ENCODE measurements around the gene COL4A6. TPM values are rescaled to one million over a fixed set of nuclear protein-coding genes. Genes with fewer than 3 reads are reported as not detected.

The COL4A6 gene
- polyA plus RNA-seq, 1 donor, result 6.8 TPM

- no peak for DNase-seq
- H3K4me1 ChIP-seq (ENCODE audit: control insufficient read depth, insufficient read depth, low read length), result no peaks in the 10 kb centered on the region
- H3K36me3 ChIP-seq (ENCODE audit: control insufficient read depth, insufficient read depth, low read length), result no peaks in the 10 kb centered on the region
- no peaks in the 10 kb centered on the region for H3K27me3 ChIP-seq (ENCODE audit: control insufficient read depth, insufficient read depth, low read length)
- no peaks in the 10 kb centered on the region for H3K9me3 ChIP-seq (ENCODE audit: control insufficient read depth, low read depth, low read length)
- H3K4me3 ChIP-seq (ENCODE audit: low read length), result no peak overlapping the region
- whole genome bisulfite sequencing (ENCODE audit: insufficient coverage, low lambda C conversion rate), result no CpG with 5 or more reads among the region's 2 CpGs
- no peak overlapping the region for H3K27ac ChIP-seq (ENCODE audit: low read length)
Observed at GRCh38 chrX:108285356-108285755, 152.9 kb downstream of the COL4A6 start.

- Histone ChIP-seq H3K4me3 (ENCODE audit: low read length) (no peak overlapping the region), H3K27me3 (ENCODE audit: control insufficient read depth, insufficient read depth, low read length) (no peaks in the 10 kb centered on the region), H3K27ac (ENCODE audit: low read length) (no peak overlapping the region), H3K36me3 (ENCODE audit: control insufficient read depth, insufficient read depth, low read length) (no peaks in the 10 kb centered on the region), H3K4me1 (ENCODE audit: control insufficient read depth, insufficient read depth, low read length) (no peaks in the 10 kb centered on the region), H3K9me3 (ENCODE audit: control insufficient read depth, low read depth, low read length) (no peaks in the 10 kb centered on the region)
- DNase-seq, result no peak
- WGBS (ENCODE audit: insufficient coverage, low lambda C conversion rate), result no CpG with 5 or more reads among the region's 4 CpGs
Observed at GRCh38 chrX:108275732-108276131, 162.5 kb downstream of the COL4A6 start.

GRCh38 chrX:108271397-108271787 lies 166.8 kb downstream of the COL4A6 start:
- no peaks in the 10 kb centered on the region for H3K36me3 ChIP-seq (ENCODE audit: control insufficient read depth, insufficient read depth, low read length)
- no peak overlapping the region for H3K4me3 ChIP-seq (ENCODE audit: low read length)
- no CpG with 5 or more reads among the region's 2 CpGs for WGBS (ENCODE audit: insufficient coverage, low lambda C conversion rate)
- no peaks in the 10 kb centered on the region for H3K4me1 ChIP-seq (ENCODE audit: control insufficient read depth, insufficient read depth, low read length)
- H3K27ac ChIP-seq (ENCODE audit: low read length), result no peak overlapping the region
- no peak for DNase-seq
- H3K27me3 ChIP-seq (ENCODE audit: control insufficient read depth, insufficient read depth, low read length), result no peaks in the 10 kb centered on the region
- no peaks in the 10 kb centered on the region for H3K9me3 ChIP-seq (ENCODE audit: control insufficient read depth, low read depth, low read length)

GRCh38 chrX:108270739-108271396 lies 167.4 kb downstream of the COL4A6 start:
- no peaks in the 10 kb centered on the region for H3K9me3 ChIP-seq (ENCODE audit: control insufficient read depth, low read depth, low read length)
- no peaks in the 10 kb centered on the region for H3K27me3 ChIP-seq (ENCODE audit: control insufficient read depth, insufficient read depth, low read length)
- no peaks in the 10 kb centered on the region for H3K36me3 ChIP-seq (ENCODE audit: control insufficient read depth, insufficient read depth, low read length)
- H3K4me3 ChIP-seq (ENCODE audit: low read length), result no peak overlapping the region
- DNase-seq, result no peak
- H3K4me1 ChIP-seq (ENCODE audit: control insufficient read depth, insufficient read depth, low read length), result no peaks in the 10 kb centered on the region
- WGBS (ENCODE audit: insufficient coverage, low lambda C conversion rate), result no CpG with 5 or more reads among the region's 6 CpGs
- no peak overlapping the region for H3K27ac ChIP-seq (ENCODE audit: low read length)

- no peak for DNase-seq
- H3K27me3 ChIP-seq (ENCODE audit: control insufficient read depth, insufficient read depth, low read length), result no peaks in the 10 kb centered on the region
- no peak overlapping the region for H3K27ac ChIP-seq (ENCODE audit: low read length)
- no peaks in the 10 kb centered on the region for H3K4me1 ChIP-seq (ENCODE audit: control insufficient read depth, insufficient read depth, low read length)
- no peak overlapping the region for H3K4me3 ChIP-seq (ENCODE audit: low read length)
- no peaks in the 10 kb centered on the region for H3K36me3 ChIP-seq (ENCODE audit: control insufficient read depth, insufficient read depth, low read length)
- WGBS (ENCODE audit: insufficient coverage, low lambda C conversion rate), result no CpG with 5 or more reads among the region's 1 CpG
- no peaks in the 10 kb centered on the region for H3K9me3 ChIP-seq (ENCODE audit: control insufficient read depth, low read depth, low read length)
Observed at GRCh38 chrX:108270280-108270679, 167.9 kb downstream of the COL4A6 start.

- Histone ChIP-seq H3K4me3 (ENCODE audit: low read length) (no peak overlapping the region), H3K36me3 (ENCODE audit: control insufficient read depth, insufficient read depth, low read length) (no peaks in the 10 kb centered on the region), H3K4me1 (ENCODE audit: control insufficient read depth, insufficient read depth, low read length) (no peaks in the 10 kb centered on the region), H3K9me3 (ENCODE audit: control insufficient read depth, low read depth, low read length) (no peaks in the 10 kb centered on the region), H3K27me3 (ENCODE audit: control insufficient read depth, insufficient read depth, low read length) (no peaks in the 10 kb centered on the region), H3K27ac (ENCODE audit: low read length) (no peak overlapping the region)
- no CpG with 5 or more reads among the region's 4 CpGs for WGBS (ENCODE audit: insufficient coverage, low lambda C conversion rate)
- no peak for DNase-seq
Observed at GRCh38 chrX:108268434-108269080, 169.7 kb downstream of the COL4A6 start.

GRCh38 chrX:108267557-108267956 lies 170.7 kb downstream of the COL4A6 start:
- WGBS (ENCODE audit: insufficient coverage, low lambda C conversion rate), result no CpG with 5 or more reads among the region's 2 CpGs
- Histone ChIP-seq H3K4me3 (ENCODE audit: low read length) (no peak overlapping the region), H3K36me3 (ENCODE audit: control insufficient read depth, insufficient read depth, low read length) (no peaks in the 10 kb centered on the region), H3K27me3 (ENCODE audit: control insufficient read depth, insufficient read depth, low read length) (no peaks in the 10 kb centered on the region), H3K4me1 (ENCODE audit: control insufficient read depth, insufficient read depth, low read length) (no peaks in the 10 kb centered on the region), H3K27ac (ENCODE audit: low read length) (no peak overlapping the region), H3K9me3 (ENCODE audit: control insufficient read depth, low read depth, low read length) (no peaks in the 10 kb centered on the region)
- no peak for DNase-seq

- H3K4me1 ChIP-seq (ENCODE audit: control insufficient read depth, insufficient read depth, low read length), result no peaks in the 10 kb centered on the region
- no peaks in the 10 kb centered on the region for H3K27me3 ChIP-seq (ENCODE audit: control insufficient read depth, insufficient read depth, low read length)
- H3K36me3 ChIP-seq (ENCODE audit: control insufficient read depth, insufficient read depth, low read length), result no peaks in the 10 kb centered on the region
- no CpG with 5 or more reads among the region's 2 CpGs for WGBS (ENCODE audit: insufficient coverage, low lambda C conversion rate)
- no peak overlapping the region for H3K27ac ChIP-seq (ENCODE audit: low read length)
- H3K4me3 ChIP-seq (ENCODE audit: low read length), result no peak overlapping the region
- no peaks in the 10 kb centered on the region for H3K9me3 ChIP-seq (ENCODE audit: control insufficient read depth, low read depth, low read length)
- DNase-seq, result no peak
Observed at GRCh38 chrX:108264376-108264775, 173.8 kb downstream of the COL4A6 start.

- no peaks in the 10 kb centered on the region for H3K9me3 ChIP-seq (ENCODE audit: control insufficient read depth, low read depth, low read length)
- no peak overlapping the region for H3K4me3 ChIP-seq (ENCODE audit: low read length)
- H3K27me3 ChIP-seq (ENCODE audit: control insufficient read depth, insufficient read depth, low read length), result no peaks in the 10 kb centered on the region
- H3K4me1 ChIP-seq (ENCODE audit: control insufficient read depth, insufficient read depth, low read length), result no peaks in the 10 kb centered on the region
- H3K36me3 ChIP-seq (ENCODE audit: control insufficient read depth, insufficient read depth, low read length), result no peaks in the 10 kb centered on the region
- H3K27ac ChIP-seq (ENCODE audit: low read length), result no peak overlapping the region
- DNase-seq, result no peak
Observed at GRCh38 chrX:108261549-108262203, 176.5 kb downstream of the COL4A6 start.

- DNase-seq, result no peak
- no peaks in the 10 kb centered on the region for H3K4me1 ChIP-seq (ENCODE audit: control insufficient read depth, insufficient read depth, low read length)
- H3K27me3 ChIP-seq (ENCODE audit: control insufficient read depth, insufficient read depth, low read length), result no peaks in the 10 kb centered on the region
- H3K27ac ChIP-seq (ENCODE audit: low read length), result no peak overlapping the region
- H3K4me3 ChIP-seq (ENCODE audit: low read length), result no peak overlapping the region
- H3K9me3 ChIP-seq (ENCODE audit: control insufficient read depth, low read depth, low read length), result no peaks in the 10 kb centered on the region
- no peaks in the 10 kb centered on the region for H3K36me3 ChIP-seq (ENCODE audit: control insufficient read depth, insufficient read depth, low read length)
- no CpG with 5 or more reads among the region's 5 CpGs for WGBS (ENCODE audit: insufficient coverage, low lambda C conversion rate)
Observed at GRCh38 chrX:108257556-108257955, 180.7 kb downstream of the COL4A6 start.

- Histone ChIP-seq H3K4me1 (ENCODE audit: control insufficient read depth, insufficient read depth, low read length) (no peaks in the 10 kb centered on the region), H3K27me3 (ENCODE audit: control insufficient read depth, insufficient read depth, low read length) (no peaks in the 10 kb centered on the region), H3K27ac (ENCODE audit: low read length) (no peak overlapping the region), H3K4me3 (ENCODE audit: low read length) (no peak overlapping the region), H3K9me3 (ENCODE audit: control insufficient read depth, low read depth, low read length) (no peaks in the 10 kb centered on the region), H3K36me3 (ENCODE audit: control insufficient read depth, insufficient read depth, low read length) (no peaks in the 10 kb centered on the region)
- no peak for DNase-seq
Observed at GRCh38 chrX:108254636-108255035, 183.6 kb downstream of the COL4A6 start.
